CD4-positive, alpha-beta T cell treated with Interleukin-6 for 4 hours (primary cell): ENCODE results near the gene OR8G5.

Experiments used
- DNase-seq: peaks from one replicate; pipeline ENCODE4 v3.0.0-alpha.2; 2020; ENCODE audit warnings: mixed read lengths

Gene OR8G5

DNA sequence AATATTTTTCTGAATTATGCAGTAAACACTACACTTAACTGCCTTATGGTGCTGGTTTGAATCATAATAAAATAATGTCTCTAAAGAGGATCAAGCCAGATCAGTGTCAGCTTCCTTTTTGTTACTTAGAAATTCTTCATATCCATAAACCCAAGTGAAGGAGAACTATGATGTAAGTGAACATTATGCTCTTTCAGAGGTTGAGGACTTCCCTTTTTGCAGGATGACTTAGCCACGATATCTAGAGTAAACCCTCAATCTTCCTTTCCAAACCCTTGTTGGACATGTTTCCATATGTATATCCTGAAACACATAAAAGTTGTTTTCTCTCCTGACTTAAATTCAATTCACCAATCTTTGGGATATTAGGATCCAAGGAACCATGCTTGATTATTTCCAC is 38.5 kb downstream of the OR8G5 start:
- no peak for DNase-seq

DNA sequence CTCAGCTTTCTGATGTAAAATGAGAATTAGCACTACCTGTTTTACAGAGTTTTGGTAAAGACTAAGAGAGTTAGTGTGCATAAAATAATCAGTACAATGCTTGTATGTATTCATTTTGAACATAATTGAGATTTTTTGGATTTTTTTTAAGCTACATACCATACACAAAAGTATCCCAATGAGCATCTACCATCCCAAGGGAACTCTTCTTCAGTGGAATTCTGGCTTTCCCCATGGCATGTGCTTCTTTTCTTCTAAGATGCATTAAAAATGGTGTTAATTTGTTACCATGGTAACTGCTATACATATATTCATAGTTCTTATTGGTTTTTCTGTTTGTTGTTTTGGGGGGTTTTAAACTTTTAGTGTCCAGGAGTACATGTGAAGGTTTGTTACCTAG is 39.8 kb downstream of the OR8G5 start:
- no peak for DNase-seq

DNA sequence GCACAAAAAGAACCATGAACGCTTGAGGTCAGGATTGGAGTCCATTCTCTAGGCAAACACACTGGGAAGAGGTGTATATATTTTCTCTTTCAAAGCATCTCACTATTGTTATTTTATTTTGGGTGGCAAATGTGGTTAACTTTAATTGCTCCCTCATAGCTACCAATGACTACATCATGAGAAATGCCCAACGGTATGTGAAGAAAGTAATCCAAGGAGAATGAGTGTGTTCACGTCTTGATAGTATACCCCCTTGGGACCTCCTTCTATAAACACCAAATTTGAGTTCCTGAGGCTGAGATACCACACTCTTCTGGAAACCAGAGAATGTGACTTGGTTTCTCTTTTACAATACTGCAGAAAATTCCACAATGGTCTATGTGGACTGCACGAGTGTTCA is 41.7 kb downstream of the OR8G5 start:
- DNase-seq = no peak

- DNase-seq = no peak
These were observed 45.4 kb downstream of the OR8G5 start for GRCh38 chr11:124301548-124301947.

GRCh38 chr11:124302347-124303125 is 46.4 kb downstream of the OR8G5 start:
- no peak for DNase-seq

- DNase-seq = no peak
These were observed 50.9 kb downstream of the OR8G5 start for GRCh38 chr11:124307093-124307492.

DNA sequence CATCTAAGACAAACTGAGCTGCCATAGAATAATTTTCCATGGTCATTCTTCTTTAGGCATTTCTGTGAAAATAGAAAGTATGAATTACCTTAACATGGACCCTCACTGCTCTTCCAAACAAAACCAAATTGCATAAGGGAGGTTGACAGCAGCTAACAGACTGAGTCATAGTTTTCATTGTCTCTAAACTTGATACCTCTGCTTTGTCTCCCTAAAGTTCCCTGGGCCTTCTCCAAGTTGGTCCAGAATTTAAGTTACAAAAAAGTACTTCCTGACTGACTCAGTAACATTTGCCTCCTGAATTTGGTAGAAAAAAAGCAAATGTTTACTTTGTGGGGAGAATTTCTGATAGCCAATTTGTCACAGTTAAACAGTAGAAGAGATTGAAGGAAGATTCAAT is 54.5 kb downstream of the OR8G5 start:
- DNase-seq = no peak

DNA sequence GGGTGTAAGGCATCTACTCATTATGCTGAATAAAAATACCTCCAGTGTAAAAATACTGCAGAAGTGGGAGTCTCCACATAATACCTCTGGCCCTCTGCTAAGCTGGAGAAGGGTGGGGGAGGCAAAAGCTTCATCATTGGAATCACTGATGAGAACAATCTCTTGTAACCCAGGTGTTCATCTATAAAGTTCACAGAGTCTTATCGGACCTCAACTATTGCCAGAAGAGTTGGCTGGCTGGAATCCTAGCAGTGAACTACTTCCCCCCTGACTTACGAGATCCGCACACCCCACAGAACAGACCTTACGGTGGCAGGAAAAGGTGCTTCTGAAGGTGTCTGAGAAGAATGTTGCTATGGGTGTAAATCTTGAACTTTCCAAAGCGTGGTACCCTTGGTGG is 55.1 kb downstream of the OR8G5 start:
- no peak for DNase-seq

DNA sequence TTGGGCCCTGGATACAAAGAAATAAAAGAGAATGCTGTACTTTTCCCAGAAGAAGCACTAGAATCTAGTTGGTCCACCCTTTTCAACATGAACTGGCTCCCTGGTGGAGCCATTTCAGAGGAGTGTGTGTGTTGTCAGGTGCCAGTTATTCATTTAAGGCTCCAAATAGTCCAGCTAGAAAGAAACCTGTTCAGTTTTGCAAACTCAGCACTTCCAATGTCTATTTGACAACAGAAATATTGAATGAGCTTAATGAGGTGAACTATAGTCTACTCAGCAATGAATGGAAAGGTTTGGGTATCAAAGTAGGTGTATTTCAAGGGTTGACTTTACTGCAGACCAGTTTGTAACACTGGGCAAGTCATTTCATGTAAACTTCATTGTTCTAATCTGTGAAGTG is 55.5 kb downstream of the OR8G5 start:
- no peak for DNase-seq

DNA sequence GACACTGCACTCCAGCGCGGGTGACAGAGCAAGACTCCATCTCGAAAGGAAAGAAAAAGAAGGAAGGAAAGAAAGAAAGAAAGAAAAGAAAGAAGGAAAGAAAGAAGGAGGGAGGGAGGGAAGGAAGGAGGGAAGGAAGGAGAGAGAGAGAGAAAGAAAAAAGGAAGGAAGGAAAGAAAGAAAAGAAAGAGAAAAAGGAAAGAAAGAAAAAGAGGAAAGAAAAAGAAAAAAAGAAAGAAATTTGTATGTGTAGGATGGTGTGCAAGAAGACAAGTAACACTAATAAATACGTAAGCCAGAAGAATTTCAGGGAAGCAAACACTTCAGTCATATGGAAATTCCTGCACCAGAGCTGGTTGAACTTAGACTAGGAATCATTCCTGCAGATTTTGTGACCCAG is 57.0 kb downstream of the OR8G5 start:
- DNase-seq = no peak

DNA sequence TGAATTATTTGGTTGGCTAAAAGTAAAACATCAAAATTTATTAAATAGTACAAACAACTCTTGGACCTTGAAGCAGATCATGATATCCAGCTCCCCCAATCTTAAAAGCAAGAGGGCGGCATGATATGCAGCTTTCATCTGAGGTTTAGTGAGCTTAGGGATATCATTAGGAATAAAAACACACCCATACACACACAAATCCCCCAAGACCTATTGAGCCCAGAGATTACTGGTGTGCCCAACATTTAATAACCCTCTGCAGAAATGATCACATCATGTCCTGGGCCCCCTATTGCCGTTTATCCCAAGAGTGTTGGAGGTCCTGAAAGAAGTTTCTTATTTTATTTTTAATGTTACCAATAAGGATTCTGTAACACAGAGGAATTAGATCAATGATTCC is 57.7 kb downstream of the OR8G5 start, which contains the start of gene OR8D1:
Gene OR8D1, minus strand, starts transcription at position 101 of the 400 bp plus-strand sequence. CDS start 3,183 bp downstream, outside the sequence.
- DNase-seq = no peak

GRCh38 chr11:124315052-124315451 is 58.9 kb downstream of the OR8G5 start:
- DNase-seq = no peak
